Measurements from ENCODE around the gene FAM107B.

Gene FAM107B

GRCh38 chr10:14527134-14527844 is 247.4 kb downstream of the FAM107B start:
- no peak for DNase-seq

- no peak for DNase-seq
Observed at GRCh38 chr10:14526326-14526725, 248.4 kb downstream of the FAM107B start.

- DNase-seq, result no peak
Observed at GRCh38 chr10:14524691-14525324, 249.9 kb downstream of the FAM107B start.

GRCh38 chr10:14523286-14523685 is 251.4 kb downstream of the FAM107B start:
- no peak for DNase-seq

GRCh38 chr10:14519785-14520184 is 254.9 kb downstream of the FAM107B start:
- DNase-seq, result no peak

- DNase-seq, result no peak
Observed at GRCh38 chr10:14518149-14518548, 256.5 kb downstream of the FAM107B start.

GRCh38 chr10:14513123-14513522 is 261.6 kb downstream of the FAM107B start:
- DNase-seq, result no peak

- no peak for DNase-seq
Observed at GRCh38 chr10:14510346-14510745, 264.4 kb downstream of the FAM107B start.

GRCh38 chr10:14508725-14509124 is 266.0 kb downstream of the FAM107B start:
- DNase-seq, result no peak

GRCh38 chr10:14507781-14508180 is 266.9 kb downstream of the FAM107B start:
- DNase-seq, result no peak

GRCh38 chr10:14507176-14507575 is 267.5 kb downstream of the FAM107B start:
- DNase-seq, result peak; percentile 46 to 49

GRCh38 chr10:14502431-14502830 is 272.3 kb downstream of the FAM107B start:
- no peak for DNase-seq

- peak in 1 of 2 experiments; percentile 27 for DNase-seq
Observed at GRCh38 chr10:14500172-14500765, 274.4 kb downstream of the FAM107B start.

GRCh38 chr10:14499601-14499904 is 275.1 kb downstream of the FAM107B start:
- DNase-seq, result no peak

- no peak for DNase-seq
Observed at GRCh38 chr10:14498326-14498725, 276.4 kb downstream of the FAM107B start.

GRCh38 chr10:14491811-14492210 is 282.9 kb downstream of the FAM107B start:
- DNase-seq, result peak in 1 of 2 experiments; percentile 34

GRCh38 chr10:14489522-14490177 is 285.0 kb downstream of the FAM107B start:
- no peak for DNase-seq

- no peak for DNase-seq
Observed at GRCh38 chr10:14487488-14487883, 287.2 kb downstream of the FAM107B start.

GRCh38 chr10:14486777-14487487 is 287.8 kb downstream of the FAM107B start:
- DNase-seq, result no peak

GRCh38 chr10:14485986-14486385 is 288.7 kb downstream of the FAM107B start:
- DNase-seq, result no peak

- no peak for DNase-seq
Observed at GRCh38 chr10:14483417-14483816, 291.3 kb downstream of the FAM107B start.

- DNase-seq, result no peak
Observed at GRCh38 chr10:14481752-14482151, 292.9 kb downstream of the FAM107B start.

- DNase-seq, result no peak
Observed at GRCh38 chr10:14481014-14481413, 293.7 kb downstream of the FAM107B start.
